Medulla oblongata (tissue), 1 donor: ENCODE data around the gene LOC101059915.
"Not testable (repeated sequence)": the region's sequence is repeated elsewhere in the genome, so short reads cannot be mapped to it uniquely, and the experiment has no call there.

Source experiments
- DNase-seq: peaks from one replicate; pipeline ENCODE4 v3.0.0-alpha.2; 2015; ENCODE audit errors: extremely low spot score

LOC101059915 gene

DNA sequence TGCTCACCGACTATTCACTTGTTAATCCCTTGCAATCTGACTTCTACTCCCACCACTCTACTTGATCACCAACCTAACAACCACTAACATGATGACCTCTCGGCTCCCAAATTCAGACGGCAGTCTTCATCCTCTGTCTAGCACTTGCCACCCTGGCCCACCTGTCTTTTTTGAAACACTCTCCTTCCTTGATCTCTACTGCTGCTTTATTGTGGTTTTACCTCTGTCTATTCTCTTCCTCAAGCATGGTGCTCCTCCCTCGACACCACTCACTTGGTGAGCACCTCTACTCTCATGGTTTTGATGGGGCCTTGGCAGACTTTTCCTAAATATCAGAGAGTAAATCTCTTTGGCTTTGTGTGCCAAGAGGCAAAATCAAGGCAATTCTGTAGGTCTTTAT is 27.3 kb upstream of the LOC101059915 start:
- DNase-seq = no peak

DNA sequence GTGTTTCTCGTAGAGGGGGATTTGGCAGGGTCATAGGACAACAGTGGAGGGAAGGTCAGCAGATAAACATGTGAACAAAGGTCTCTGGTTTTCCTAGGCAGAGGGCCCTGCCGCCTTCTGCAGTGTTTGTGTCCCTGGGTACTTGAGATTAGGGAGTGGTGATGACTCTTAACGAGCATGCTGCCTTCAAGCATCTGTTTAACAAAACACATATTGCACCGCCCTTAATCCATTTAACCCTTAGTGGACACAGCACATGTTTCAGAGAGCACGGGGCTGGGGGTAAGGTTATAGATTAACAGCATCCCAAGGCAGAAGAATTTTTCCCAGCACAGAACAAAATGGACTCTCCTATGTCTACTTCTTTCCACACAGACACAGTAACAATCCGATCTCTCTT is 22.9 kb upstream of the LOC101059915 start:
- DNase-seq = not testable (repeated sequence)

DNA sequence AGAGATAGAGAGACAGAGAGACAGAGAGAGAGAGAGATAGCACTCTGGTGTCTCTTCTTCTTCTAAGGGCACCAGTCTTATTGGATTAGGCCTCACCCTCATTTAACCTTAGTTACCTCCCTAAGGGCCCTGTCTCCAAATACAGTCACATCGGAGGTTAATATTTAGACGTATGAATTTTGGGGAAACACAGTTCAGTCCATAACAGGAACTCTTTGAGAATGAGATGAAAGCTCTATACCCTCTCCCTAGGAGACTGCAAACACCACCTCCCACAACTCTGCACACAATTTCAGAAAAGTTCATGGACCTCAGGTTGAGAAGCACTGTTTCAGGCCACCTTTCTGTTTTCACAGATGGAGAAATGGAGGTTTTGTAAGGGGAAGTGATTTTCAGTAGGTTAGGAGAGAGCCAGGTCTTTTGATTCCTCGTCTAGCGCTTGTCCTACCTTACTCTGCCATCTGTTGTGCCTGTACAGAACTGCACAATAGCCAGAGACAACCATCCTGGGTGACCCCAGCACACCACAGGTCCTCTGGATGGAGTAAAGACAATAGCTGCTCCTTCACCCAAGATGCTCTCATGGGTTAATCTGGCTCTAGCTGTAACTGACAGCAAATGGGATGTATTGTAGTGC is 16.9 kb upstream of the LOC101059915 start:
- no peak for DNase-seq

DNA sequence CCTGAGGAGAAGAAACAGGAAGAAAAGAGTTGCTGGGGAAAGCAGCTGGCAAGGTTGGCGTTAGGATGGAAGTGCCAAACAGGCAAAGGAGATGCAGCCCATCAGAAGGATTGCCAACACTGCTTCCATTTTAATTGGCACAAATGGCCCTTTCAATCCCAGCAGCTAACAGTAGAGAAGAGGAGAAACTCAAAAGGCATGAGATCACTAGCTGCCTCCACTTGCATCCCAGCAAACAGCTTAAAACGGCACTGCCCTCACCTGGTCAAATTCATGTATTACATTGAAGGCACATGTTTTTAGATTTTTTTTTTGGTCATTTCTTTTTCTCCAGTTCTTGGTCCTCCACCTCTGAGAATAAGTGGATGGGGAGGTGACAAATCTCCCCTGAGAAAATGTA is 14.9 kb upstream of the LOC101059915 start:
- DNase-seq = peak; percentile 63

DNA sequence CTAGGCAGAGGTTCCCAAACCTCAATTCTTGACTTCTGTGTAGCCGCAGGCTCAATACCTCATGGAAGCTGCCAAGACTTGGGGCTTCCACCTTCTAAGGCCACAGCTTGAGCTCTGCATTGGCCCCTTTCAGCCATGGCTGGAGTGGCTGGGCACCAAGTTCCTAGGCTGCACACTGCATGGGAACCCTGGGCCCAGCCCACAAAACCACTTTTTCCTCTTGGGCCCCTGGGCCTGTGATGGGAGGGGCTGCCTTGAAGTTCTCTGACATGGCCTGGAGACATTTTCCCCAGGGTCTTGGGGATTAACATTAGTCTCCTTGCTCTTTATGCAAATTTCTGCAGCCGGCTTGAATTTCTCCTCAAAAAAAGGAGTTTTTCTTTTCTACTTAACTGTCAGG is 14.0 kb upstream of the LOC101059915 start:
- DNase-seq = no peak

DNA sequence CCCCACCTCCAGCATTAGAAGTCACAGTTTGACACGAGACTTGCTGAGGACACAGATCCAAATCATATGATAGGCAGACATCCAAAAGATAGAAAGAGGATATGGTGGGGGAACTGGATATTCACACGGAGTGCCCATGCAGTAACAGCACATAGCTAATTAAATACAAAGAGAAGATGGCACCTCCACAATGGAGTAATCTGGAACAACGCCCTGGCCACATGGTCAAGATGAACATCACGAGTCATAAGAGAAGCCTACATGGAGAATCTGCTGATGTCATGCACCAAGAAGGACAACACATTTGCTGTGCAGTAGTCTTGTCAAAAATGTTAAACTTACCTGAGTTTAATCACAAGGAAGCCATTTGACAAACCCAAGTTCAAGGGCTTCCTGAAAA is 10.1 kb upstream of the LOC101059915 start:
- no peak for DNase-seq

DNA sequence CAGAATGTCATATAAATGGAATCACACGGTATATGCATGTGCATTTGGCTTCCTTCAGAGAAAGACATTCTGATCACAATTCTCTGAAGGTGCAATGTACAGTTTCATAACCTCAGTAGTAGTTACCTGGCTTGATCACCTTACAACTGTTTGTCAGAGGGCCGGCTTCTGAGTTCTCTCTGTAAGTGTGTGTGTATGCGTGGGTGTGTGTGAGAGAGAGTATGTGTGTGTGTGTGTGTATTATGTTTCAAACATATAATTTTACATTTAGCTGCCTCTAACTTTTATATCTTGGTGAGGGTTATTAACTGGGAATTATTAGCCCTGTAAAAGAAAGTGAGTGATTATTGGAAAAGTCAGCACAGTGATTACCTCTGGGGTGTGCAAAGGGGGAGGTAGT is 8.0 kb upstream of the LOC101059915 start:
- no peak for DNase-seq

DNA sequence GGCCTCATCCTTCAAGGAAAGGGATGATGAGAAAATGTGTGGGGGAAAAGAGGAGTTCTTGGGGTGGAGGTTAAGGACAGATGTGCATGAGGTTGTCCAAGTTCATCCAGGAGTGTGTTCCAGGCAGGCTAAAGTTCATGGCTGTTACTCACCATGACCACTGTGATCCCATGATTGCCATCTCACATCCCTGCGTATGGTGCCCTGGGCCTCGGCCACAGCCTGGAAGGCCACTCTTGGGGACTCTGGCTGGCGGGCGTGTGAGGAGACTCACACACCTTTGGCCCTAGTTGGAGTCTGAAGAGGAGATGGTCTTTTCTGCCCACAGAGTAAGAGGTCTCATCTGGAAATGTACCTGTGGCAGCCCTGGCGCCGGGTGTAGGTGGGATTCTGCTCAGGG is 7.4 kb upstream of the LOC101059915 start:
- no peak for DNase-seq

DNA sequence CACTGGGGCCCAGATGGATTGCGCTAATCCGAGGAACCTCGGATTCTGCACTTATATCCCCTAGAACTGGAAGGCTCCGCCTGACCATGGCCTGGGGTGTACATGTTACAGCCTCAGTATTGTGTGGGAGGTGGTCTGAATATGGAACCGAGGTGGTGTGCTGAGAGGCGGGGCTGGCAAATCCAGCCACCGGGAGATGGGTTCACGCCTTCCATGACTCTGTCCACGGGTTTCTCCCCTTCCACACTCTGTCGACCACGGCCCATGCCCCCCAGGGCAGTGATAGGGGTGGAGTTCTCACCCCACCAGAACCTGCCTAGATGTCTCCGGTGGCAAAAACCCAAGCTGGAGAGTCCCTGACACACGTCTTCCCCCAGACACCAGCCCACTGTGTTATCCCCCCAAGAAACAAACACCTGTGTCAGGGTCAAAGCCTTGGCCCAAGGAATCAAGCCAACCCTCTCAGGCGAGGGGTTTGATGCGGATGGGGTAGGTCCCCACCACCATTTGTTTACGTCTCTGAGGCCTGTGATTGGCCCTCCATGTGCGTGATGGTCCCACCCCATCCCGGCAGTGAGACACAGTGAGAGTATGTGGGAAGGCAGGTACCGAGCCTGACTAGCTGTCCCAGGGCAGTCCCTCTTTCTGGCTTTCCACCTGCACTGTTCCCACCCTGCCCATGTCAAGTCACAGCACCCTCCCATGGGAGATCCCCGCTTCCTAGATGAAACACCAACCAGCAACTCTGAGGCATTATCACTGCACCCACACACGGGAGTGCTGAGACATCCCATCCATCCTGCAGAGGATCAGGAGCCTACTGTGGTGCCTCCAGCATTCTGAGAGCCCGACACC is 6.6 kb upstream of the LOC101059915 start:
- DNase-seq = no peak

DNA sequence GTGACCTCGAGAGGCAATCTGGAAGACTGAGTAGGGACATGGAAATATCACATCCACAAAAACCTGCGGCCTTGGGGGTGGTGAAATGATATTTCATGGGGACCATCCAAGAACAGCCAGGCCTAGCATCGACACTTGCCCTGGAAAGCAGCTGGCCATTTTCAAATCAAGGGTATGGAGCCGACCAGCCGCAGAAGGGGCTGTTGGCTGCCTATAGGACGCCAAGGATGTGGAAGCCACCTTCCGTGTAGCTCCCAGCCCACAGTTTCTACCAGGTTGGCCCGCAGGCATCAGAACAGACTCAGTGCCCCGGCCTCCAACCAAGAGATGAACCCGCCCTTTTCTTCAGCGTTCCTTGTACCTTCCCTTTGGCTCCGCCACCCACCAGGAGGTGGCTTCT is 5.4 kb upstream of the LOC101059915 start:
- DNase-seq = no peak

DNA sequence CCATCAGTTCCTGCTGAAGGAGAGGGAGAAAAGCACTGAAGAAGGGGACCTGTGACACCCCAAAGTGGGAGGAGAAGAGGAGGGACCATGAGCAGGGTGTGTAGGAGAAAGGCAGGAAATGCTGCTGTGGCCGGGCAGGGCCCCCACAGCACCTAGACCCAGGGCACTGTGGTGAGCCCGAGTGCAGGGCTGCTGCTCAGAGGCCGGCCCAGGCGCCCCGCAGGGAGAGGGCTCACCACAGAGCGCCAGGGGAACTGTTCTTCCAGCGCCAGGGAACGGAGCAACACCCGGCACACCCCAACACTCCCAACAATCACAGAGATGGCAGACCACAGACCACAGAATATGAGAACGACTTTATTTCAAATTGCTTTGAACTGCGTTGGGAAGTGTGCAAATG is 4.7 kb upstream of the LOC101059915 start:
- not testable (repeated sequence) for DNase-seq

DNA sequence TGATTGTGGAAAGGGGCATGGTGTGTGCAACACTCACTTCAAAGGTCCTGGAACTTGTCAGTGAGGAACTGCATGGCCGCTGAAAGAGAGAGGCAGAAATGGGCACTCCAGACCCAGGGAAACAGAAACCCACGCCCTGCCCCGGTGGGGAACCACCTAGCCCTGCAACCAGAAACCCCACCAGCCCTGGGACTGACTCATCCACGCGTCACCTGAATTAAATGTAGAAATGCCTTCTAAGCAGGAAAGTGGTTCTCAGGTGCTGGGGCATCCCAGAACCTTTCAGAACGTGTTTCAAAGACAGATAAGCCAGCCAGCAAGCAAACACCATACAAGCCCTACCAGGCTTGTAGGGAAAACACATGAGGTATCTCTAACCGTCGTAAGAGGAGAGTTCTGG is 4.1 kb upstream of the LOC101059915 start:
- not testable (repeated sequence) for DNase-seq

DNA sequence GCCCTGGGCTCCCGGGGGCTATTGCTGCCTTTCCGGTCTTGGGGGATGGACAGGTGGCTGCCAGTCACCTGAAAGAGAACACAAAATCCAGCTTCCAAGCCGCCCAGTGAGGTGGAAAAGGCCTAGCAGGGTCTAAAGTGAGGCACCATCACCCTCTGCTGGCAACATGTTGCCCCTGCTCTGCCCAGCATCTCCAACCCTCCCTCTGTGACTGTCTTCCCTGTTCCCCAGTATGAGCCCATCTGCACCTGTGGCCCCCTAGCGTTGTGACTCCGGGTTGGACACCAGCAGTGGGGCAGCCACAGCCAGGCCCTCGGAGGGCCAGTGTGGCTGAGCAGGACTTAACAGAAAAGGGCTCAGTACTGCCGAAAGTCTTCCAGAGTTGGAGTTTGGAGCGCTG is 3.1 kb upstream of the LOC101059915 start:
- not testable (repeated sequence) for DNase-seq

DNA sequence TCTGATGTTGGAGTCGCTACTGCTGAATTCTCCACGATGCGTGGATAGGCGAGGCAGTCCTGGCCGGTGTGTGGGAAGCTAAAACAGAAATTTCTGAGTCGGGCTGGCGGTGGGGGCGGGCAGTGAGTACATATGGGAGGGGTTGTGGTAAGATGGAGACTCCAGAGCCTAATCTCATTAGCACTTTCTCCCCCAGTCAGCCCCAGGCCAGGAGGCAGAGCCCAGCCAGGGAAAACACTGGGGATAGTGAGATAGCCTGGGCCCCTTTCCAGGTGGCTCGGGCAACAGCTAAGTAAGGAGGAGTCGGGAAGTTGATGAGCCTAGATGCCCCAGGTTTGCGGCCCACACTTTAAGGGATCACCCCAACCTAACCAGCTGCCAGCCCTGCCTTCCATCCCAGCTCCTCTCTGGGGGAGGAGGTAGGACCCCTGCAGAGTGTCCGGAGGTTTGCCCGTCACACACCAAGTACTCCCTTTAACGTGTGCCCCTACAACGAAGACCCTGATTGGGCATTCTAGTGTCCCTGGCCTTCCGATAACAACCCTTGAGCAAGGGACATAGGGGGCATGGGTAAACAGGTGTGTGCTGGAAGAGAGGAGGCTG is 2.4 kb upstream of the LOC101059915 start:
- DNase-seq = no peak

DNA sequence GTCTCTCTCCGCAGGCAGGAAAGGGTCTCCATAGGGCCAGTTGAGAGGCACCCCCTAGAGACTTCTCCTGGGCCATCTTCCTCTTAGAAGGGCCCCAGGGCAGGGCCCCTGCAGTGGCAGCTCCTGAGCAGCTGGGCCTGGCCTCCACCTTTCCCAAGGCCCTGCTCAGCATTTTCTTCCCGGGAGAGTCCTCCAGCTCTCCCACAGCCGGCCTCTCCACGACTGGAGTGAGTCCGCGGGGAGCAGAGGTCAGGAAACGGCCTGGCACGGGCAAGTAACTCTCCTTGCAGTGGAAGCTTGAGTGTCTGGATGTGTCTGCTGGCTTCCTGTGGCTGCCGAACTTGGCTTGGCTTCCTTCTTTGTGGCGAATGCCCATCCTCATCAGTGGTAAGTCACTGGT is 1.6 kb upstream of the LOC101059915 start:
- no peak for DNase-seq

DNA sequence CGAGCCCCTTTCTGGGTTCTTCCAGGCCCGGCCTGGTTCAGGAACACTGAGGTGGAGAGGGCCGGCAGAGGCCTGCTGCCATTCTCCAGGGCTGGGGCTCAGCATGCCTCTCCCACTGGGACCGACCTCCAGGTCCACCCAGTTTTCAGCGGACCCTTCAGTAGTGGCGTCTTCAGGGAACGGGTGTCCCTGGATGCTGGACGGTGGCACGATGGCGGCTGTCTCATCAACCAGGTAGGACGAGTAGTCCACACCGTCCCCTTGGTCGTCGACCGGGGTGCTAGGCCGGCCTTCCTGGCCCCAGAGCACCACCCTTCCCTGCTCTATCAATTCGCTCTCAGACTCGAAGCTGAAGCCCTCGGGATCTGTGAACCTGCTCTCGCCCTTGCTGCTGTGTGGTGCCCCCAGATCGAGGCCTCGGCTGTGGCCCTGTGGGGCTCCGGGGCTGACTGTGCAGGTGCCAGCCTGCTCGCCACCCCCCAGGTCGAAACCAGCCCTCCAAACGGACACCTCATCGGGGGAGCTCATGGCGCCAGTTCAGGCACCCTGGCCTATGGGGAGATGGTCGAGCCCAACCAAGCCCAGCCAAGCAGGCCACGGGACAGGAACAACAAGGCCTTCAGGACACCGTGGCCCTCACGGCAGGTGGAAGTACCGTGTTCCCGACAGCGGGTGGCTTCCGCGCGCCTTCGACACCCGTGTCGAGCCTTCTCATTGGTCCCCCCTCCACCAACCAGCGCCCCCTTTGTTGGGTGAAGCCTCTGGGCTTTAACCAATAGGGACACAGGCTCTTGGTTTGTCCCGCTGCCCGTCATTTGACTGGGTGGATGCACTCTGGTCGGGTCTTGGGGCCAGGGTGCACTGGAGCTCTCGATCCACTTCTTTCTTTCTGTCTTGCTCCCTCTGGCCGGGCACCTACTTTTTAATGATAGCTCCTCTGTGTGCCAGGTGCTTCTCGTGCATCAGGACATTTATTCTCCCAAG is 814 bp upstream of the LOC101059915 start:
- DNase-seq = no peak

DNA sequence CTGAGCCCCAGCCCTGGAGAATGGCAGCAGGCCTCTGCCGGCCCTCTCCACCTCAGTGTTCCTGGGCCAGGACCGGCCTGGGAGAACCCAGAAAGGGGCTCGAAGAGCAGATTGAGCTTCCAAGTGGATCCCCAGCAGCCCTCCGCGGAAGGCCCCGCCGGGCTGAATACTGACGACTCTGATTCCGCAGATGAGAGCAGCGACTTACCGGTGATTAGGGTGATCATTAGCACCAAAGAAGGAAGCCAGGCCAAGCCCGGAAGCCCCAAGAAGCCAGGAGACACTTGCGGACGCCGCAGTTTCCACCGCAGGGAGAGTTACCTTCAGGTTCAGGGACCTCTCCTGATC is 876 bp downstream of the LOC101059915 start:
- no peak for DNase-seq

DNA sequence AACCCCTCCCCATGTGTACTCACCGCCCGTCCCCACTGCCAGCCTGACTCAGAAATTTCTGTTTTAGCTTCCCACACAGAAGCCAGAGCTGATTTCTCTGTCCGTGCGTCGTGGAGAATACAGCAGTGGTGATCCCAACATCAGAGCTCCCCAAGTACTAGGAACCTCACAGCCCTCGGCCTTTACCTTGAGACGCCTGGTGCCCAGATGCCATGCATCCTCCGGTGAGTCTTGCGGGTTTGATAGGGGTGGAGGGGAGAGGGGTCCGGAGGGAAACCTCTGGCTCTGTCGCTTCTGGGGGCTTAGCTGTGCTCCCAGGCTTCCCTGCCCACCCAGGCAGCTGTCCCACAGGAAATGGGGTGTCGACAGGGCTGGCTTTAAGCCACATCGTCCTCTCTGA is 2.1 kb downstream of the LOC101059915 start:
- DNase-seq = no peak

DNA sequence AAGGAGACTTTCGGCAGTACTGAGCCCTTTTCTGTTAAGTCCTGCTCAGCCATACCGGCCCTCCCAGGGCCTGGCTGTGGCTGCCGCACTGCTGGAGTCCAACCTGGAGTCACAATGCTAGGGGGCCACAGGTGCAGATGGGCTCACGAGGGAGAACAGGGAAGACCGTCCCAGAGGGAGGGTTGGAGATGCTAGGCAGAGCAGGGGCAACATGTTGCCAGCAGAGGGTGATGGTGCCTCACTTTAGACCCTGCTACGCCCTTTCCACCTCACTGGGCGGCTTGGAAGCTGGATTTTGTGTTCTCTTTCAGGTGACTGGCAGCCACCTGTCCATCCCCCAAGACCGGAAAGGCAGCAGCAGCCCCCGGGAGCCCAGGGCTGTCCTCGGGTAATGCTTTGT is 2.6 kb downstream of the LOC101059915 start:
- not testable (repeated sequence) for DNase-seq

DNA sequence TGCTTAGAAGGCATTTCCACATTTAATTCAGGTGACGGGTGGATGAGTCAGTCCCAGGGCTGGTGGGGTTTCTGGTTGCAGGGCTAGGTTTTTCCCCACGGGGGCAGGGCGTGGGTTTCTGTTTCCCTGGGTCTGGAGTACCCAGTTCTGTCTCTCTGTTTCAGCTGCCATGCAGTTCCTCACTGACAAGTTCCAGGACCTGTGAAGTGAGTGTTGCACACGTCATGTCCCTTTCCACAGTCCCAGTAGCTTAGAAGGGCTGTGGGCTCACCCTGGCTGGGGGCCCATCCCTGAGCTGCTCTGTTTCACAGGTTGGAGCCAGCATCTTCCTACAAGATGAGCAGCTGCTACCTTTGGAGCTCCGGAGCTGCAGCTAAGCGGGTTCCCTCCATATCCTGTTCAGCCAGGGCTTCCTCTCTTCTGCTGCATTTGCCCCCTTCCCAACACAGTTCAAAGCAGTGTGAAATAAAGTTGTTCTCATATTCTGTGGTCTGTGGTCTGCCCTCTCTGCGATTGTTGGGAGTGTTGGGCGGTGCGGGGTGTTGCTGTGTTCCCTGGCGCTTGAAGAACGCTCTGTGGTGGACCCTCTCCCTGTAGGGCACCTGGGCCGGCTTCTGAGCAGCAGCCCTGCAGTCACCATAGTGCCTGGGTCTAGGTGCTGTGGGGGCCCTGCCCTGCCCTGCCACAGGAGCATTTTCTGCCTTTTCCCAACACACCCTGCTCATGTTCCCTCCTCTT is 3.9 kb downstream of the LOC101059915 start:
- DNase-seq = no peak

DNA sequence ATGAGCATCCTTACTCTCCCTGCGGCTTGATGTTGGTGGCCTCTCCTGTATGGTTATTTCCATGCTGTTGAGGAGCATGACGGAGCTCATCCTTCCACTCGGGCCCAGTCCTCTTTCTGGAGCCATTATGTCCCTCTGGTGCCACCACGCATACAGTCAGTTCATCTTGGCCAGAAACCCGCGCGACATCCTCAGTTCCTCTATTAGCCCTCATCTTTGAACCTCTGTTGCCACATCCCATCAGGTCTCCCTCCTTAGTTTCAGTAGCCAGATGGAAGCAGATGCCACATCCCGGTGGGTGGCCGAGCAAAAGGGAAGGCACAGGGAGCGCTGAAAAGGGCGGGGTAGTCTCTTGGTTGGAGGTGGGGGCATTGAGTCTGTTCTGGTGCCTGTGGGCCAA is 4.6 kb downstream of the LOC101059915 start:
- DNase-seq = no peak
